Measurements from ENCODE around the gene CD300H.

- TF ChIP-seq POLR2A (IDR thresholded peaks at IDR 0.05) (no peak), CTCF (IDR thresholded peaks at IDR 0.05) (no peak)
These were observed 24.5 kb downstream of the CD300H start for GRCh38 chr17:74542727-74543383.
